G401.6 (cell line): ENCODE measurements around the gene ERG.

Experiments
- FAIRE-seq: peaks from 2 replicates; lab custom pipeline; 2012; peaks lifted over from hg19 to GRCh38; lab: Jason Lieb, UNC

The ERG gene

GRCh38 chr21:38472412-38473108 is 25.7 kb downstream of the ERG start:
- no peak for FAIRE-seq

- no peak for FAIRE-seq
Observed at GRCh38 chr21:38471766-38472165, 26.5 kb downstream of the ERG start.

- FAIRE-seq, result no peak
Observed at GRCh38 chr21:38470755-38471154, 27.5 kb downstream of the ERG start.

GRCh38 chr21:38469642-38470041 is 28.6 kb downstream of the ERG start:
- FAIRE-seq, result no peak

GRCh38 chr21:38468989-38469388 is 29.3 kb downstream of the ERG start:
- no peak for FAIRE-seq

GRCh38 chr21:38467911-38468310 is 30.4 kb downstream of the ERG start:
- FAIRE-seq, result no peak

- no peak for FAIRE-seq
Observed at GRCh38 chr21:38467374-38467773, 30.9 kb downstream of the ERG start.

- FAIRE-seq, result no peak
Observed at GRCh38 chr21:38460171-38460742, 38.0 kb downstream of the ERG start.

- FAIRE-seq, result no peak
Observed at GRCh38 chr21:38459490-38459889, 38.8 kb downstream of the ERG start.

GRCh38 chr21:38455403-38455802 is 42.9 kb downstream of the ERG start:
- FAIRE-seq, result no peak

- FAIRE-seq, result no peak
Observed at GRCh38 chr21:38454702-38455101, 43.6 kb downstream of the ERG start.

GRCh38 chr21:38454161-38454560 is 44.1 kb downstream of the ERG start:
- FAIRE-seq, result no peak

- no peak for FAIRE-seq
Observed at GRCh38 chr21:38448671-38449385, 49.4 kb downstream of the ERG start.

GRCh38 chr21:38447611-38448010 is 50.7 kb downstream of the ERG start:
- no peak for FAIRE-seq

GRCh38 chr21:38444691-38445090 is 53.6 kb downstream of the ERG start:
- no peak for FAIRE-seq

- no peak for FAIRE-seq
Observed at GRCh38 chr21:38443110-38443509, 55.2 kb downstream of the ERG start.

GRCh38 chr21:38441153-38441552 is 57.1 kb downstream of the ERG start:
- no peak for FAIRE-seq

GRCh38 chr21:38440746-38441145 is 57.5 kb downstream of the ERG start:
- FAIRE-seq, result no peak

- no peak for FAIRE-seq
Observed at GRCh38 chr21:38439957-38440356, 58.3 kb downstream of the ERG start.

- no peak for FAIRE-seq
Observed at GRCh38 chr21:38439426-38439825, 58.9 kb downstream of the ERG start.

- FAIRE-seq, result no peak
Observed at GRCh38 chr21:38438462-38438893, 59.8 kb downstream of the ERG start.

GRCh38 chr21:38436341-38436740 is 61.9 kb downstream of the ERG start:
- no peak for FAIRE-seq

GRCh38 chr21:38434913-38435533 is 63.3 kb downstream of the ERG start:
- no peak for FAIRE-seq
